K562 (cell line): ENCODE measurements around the gene PLCD1.

Source experiments
- RCOR1 ChIP-seq, 2 experiments: IDR thresholded peaks; 2 replicates each; pipeline ENCODE4 v1.6.1; 2012; ENCODE audit warnings: low read depth in 2 of 2, low read length in 2 of 2, borderline replicate concordance in 1 of 2, improper control_type of control experiment in 1 of 2
- XRCC3 ChIP-seq: fragments of 450-650 bp; IDR thresholded peaks from 2 replicates; pipeline ENCODE4 v1.6.1; 2017; ENCODE audit warnings: mild to moderate bottlenecking, moderate library complexity
- ZKSCAN8 ChIP-seq: fragments of 200-800 bp; sonication (Bioruptor generic); IDR thresholded peaks from 2 replicates; pipeline ENCODE4 v1.6.1; 2016; ENCODE audit warnings: missing genetic modification characterization, missing compliant biosample characterization
- TF ChIP-seq, protein P1 (sequence below): sonication (generic); formaldehyde crosslinking; IDR thresholded peaks from 2 replicates; pipeline ENCODE4 v1.8.1; 2023; ENCODE audit warnings: mild to moderate bottlenecking, missing genetic modification reagents
- TF ChIP-seq, protein P2 (sequence below), 2 experiments: fragments of 450-650 bp; IDR thresholded peaks; 2 replicates each; pipeline ENCODE4 v1.6.1; 2016; ENCODE audit warnings: mild to moderate bottlenecking in 2 of 2, borderline replicate concordance in 1 of 2, low read depth in 1 of 2, moderate library complexity in 1 of 2

DNA sequence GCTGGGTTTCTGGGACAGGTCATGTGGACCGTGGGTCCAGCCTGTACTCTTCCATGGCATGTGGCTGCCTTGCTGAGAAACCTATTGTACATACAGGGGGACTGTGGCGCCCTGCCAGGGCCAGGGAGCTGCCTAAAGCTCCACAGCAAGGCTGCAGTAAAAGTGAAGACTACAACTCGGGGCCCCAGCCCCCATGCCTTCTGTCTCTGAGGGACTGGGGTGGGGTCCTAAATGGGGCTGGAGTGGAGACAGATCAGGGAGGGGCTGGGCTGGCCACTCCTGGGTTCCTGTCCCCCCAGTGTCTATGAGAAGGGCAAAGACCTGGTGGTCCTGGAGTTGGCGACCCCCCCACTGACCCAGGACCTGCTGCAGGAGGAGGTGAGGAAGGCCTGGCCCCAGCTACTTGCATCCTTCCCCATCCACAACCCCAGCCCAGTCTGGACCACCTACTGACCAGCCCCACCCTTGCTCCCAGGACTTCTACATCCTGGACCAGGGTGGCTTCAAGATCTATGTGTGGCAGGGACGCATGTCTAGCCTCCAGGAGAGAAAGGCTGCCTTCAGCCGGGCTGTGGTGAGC, 31.6 kb downstream of the PLCD1 start:
- no peak for TF ChIP-seq ZKSCAN8 (CRISPR knock-in tag)
- no peak for TF ChIP-seq RCOR1 (IDR thresholded peaks at IDR 0.05; ENCODE audit: borderline replicate concordance in 1 of 2, low read depth in 2 of 2, low read length in 2 of 2)
- TF ChIP-seq XRCC3, result no peak
- TF ChIP-seq, protein P1, sequence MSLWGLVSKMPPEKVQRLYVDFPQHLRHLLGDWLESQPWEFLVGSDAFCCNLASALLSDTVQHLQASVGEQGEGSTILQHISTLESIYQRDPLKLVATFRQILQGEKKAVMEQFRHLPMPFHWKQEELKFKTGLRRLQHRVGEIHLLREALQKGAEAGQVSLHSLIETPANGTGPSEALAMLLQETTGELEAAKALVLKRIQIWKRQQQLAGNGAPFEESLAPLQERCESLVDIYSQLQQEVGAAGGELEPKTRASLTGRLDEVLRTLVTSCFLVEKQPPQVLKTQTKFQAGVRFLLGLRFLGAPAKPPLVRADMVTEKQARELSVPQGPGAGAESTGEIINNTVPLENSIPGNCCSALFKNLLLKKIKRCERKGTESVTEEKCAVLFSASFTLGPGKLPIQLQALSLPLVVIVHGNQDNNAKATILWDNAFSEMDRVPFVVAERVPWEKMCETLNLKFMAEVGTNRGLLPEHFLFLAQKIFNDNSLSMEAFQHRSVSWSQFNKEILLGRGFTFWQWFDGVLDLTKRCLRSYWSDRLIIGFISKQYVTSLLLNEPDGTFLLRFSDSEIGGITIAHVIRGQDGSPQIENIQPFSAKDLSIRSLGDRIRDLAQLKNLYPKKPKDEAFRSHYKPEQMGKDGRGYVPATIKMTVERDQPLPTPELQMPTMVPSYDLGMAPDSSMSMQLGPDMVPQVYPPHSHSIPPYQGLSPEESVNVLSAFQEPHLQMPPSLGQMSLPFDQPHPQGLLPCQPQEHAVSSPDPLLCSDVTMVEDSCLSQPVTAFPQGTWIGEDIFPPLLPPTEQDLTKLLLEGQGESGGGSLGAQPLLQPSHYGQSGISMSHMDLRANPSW, result no peak
- TF ChIP-seq, protein P2, sequence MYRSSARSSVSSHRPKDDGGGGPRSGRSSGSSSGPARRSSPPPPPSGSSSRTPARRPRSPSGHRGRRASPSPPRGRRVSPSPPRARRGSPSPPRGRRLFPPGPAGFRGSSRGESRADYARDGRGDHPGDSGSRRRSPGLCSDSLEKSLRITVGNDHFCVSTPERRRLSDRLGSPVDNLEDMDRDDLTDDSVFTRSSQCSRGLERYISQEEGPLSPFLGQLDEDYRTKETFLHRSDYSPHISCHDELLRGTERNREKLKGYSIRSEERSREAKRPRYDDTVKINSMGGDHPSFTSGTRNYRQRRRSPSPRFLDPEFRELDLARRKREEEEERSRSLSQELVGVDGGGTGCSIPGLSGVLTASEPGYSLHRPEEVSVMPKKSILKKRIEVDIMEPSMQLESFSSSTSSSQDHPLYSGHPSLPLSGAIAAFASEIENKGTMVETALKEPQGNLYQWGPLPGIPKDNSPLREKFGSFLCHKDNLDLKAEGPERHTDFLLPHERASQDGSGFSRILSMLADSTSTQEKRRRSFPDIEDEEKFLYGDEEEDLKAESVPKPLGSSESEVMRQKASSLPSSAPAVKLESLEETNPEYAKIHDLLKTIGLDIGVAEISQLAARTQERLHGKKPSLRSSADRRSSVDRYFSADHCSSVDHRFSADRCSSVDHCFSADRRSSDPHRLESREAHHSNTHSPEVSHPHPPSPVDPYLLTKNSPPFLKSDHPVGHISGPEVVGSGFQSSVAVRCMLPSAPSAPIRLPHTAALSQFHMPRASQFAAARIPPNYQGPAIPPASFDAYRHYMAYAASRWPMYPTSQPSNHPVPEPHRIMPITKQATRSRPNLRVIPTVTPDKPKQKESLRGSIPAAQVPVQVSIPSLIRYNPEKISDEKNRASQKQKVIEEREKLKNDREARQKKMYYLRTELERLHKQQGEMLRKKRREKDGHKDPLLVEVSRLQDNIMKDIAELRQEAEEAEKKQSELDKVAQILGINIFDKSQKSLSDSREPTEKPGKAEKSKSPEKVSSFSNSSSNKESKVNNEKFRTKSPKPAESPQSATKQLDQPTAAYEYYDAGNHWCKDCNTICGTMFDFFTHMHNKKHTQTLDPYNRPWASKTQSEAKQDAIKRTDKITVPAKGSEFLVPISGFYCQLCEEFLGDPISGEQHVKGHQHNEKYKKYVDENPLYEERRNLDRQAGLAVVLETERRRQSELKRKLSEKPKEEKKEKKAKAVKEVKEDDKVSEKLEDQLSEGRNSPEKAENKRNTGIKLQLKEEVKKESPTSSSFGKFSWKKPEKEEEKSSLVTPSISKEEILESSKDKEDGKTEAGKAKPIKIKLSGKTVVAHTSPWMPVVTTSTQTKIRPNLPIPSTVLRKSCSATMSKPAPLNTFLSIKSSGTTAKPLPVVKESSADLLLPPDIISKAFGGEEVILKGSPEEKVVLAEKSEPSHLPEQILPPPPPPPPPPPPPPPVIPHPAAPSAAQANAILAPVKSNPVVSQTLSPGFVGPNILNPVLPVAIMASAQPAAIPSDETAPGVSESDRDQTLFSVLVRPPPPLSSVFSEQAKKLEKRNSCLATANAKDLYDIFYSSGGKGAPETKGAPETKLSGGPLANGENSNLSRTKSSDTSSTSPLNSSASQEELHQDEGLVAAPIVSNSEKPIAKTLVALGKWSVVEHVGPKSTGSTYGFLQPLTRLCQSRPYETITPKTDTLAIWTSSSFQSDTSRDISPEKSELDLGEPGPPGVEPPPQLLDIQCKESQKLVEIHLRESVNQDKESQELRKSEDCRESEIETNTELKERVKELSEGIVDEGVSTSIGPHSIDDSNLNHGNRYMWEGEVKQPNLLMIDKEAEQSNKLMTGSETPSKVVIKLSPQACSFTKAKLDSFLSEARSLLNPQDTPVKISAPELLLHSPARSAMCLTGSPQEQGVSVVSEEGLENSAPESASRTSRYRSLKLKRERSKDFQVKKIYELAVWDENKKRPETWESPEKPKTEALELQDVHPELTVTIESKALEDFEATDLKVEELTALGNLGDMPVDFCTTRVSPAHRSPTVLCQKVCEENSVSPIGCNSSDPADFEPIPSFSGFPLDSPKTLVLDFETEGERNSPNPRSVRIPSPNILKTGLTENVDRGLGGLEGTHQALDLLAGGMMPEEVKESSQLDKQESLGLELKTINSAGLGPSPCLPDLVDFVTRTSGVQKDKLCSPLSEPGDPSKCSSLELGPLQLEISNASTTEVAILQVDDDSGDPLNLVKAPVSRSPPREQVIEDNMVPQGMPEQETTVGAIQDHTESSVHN (IDR thresholded peaks at IDR 0.05; ENCODE audit: borderline replicate concordance in 1 of 2, low read depth in 1 of 2), result no peak
